Ishikawa (cell line): ENCODE measurements around the gene SEMA6B.

Experiments
- CEBPB ChIP-seq: IDR thresholded peaks from 2 replicates; pipeline ENCODE4 v1.6.1; 2012
- CREB1 ChIP-seq: IDR thresholded peaks from 2 replicates; pipeline ENCODE4 v1.6.1; 2012; ENCODE audit warnings: low read depth
- EGR1 ChIP-seq: IDR thresholded peaks from 2 replicates; pipeline ENCODE4 v1.6.1; 2012
- EP300 ChIP-seq: IDR thresholded peaks from 2 replicates; pipeline ENCODE4 v1.6.1; 2012; ENCODE audit warnings: borderline replicate concordance
- FOXM1 ChIP-seq: IDR thresholded peaks from 2 replicates; pipeline ENCODE4 v1.6.1; 2012; ENCODE audit warnings: low read depth, borderline replicate concordance
- NFIC ChIP-seq: IDR thresholded peaks from 2 replicates; pipeline ENCODE4 v1.6.1; 2012
- RAD21 ChIP-seq: IDR thresholded peaks from 2 replicates; pipeline ENCODE4 v1.6.1; 2012; ENCODE audit warnings: low read depth
- TAF1 ChIP-seq: IDR thresholded peaks from 2 replicates; pipeline ENCODE4 v1.6.1; 2012; ENCODE audit warnings: low read depth, mild to moderate bottlenecking
- TCF12 ChIP-seq: IDR thresholded peaks from 2 replicates; pipeline ENCODE4 v1.6.1; 2012; ENCODE audit warnings: low read depth
- TEAD4 ChIP-seq: IDR thresholded peaks from 2 replicates; pipeline ENCODE4 v1.6.1; 2012
- YY1 ChIP-seq: IDR thresholded peaks from 2 replicates; pipeline ENCODE4 v1.6.1; 2012; ENCODE audit warnings: low read depth
- ZBTB7A ChIP-seq: IDR thresholded peaks from 2 replicates; pipeline ENCODE4 v1.6.1; 2012; ENCODE audit warnings: low read depth
- TF ChIP-seq, protein P1 (sequence below): IDR thresholded peaks from 2 replicates; pipeline ENCODE4 v1.6.1; 2012
- TF ChIP-seq, protein P2 (sequence below): IDR thresholded peaks from 2 replicates; pipeline ENCODE4 v1.6.1; 2012
- TF ChIP-seq, protein P3 (sequence below): IDR thresholded peaks from 2 replicates; pipeline ENCODE4 v1.6.1; 2012; ENCODE audit warnings: low read depth, mild to moderate bottlenecking

SEMA6B gene

DNA sequence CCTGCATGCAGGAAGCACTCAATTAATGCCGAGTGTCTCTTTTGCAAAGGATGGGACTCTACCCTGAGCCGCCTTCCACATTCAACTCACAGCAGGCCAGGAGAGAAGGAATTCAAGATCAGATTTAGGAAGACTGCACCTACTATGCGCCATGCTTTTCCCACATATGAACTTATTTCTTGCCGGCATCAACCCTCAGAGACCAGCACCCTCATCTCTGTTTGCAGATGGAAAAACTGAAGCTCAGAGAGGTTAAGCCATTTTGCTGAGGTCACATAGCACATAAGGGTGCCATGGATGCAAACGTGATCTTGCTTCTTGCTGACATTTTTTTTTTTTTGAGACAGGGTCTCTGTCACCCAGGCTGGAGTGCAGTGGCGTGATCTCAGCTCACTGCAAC, 14.2 kb upstream of the SEMA6B start:
- TF ChIP-seq, protein P1, sequence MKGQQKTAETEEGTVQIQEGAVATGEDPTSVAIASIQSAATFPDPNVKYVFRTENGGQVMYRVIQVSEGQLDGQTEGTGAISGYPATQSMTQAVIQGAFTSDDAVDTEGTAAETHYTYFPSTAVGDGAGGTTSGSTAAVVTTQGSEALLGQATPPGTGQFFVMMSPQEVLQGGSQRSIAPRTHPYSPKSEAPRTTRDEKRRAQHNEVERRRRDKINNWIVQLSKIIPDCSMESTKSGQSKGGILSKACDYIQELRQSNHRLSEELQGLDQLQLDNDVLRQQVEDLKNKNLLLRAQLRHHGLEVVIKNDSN, result no peak
- TF ChIP-seq FOXM1, result no peak
- no peak for TF ChIP-seq NFIC

DNA sequence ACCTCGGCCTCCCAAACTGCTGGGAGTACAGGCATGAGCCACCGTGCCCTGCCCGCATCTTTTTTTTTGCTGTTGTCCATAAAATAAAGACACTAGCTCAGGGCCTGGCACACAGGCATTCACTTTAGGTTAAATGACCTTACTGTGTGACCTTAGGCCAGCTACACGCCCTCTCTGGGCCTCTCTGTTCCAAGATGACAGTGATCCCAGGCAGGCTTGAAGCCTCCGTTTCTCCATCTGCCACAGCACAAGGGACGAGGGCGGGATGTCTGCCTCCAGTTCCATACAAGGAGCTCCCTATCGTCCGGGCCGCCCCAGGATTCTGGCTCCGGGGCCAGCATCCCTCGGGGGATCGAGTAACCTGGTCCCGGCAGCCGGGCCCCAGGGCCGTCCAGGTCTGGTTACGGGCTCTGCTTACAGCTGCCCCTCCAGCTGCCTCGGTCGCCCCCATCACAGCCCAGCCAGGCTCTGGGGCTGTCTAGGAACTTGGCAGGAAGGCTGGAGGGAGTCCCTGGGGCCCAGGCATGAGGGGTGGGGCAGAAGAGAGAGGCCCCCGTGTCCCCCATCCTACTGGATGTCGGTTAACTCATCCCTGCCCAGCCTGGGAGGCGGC, 11.9 kb upstream of the SEMA6B start:
- TF ChIP-seq TEAD4, result no peak
- TF ChIP-seq, protein P2, sequence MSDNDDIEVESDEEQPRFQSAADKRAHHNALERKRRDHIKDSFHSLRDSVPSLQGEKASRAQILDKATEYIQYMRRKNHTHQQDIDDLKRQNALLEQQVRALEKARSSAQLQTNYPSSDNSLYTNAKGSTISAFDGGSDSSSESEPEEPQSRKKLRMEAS, result no peak

DNA sequence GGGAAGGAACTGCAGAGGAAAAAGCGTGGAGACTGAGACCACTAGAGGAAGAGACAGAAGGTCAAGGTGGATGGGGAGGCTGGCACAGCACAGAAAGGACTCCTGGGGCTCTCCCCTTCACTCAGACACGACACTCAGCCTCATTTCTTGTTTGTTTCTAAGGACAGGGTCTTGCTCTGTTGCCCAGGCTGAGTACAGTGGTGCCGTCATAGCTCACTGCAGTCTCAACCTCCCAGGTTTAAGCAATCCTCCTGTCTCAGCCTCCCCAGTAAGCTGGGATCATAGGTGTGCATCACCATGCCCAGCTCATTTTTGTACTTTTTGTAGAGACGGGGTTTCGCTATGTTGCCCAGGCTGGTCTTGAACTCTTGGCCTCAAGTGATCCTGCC, 11.4 kb upstream of the SEMA6B start:
- no peak for TF ChIP-seq RAD21
- TF ChIP-seq NFIC, result no peak
- TF ChIP-seq, protein P2, result no peak
- TF ChIP-seq TEAD4, result no peak
- no peak for TF ChIP-seq ZBTB7A
- TF ChIP-seq, protein P1, result no peak
- TF ChIP-seq CEBPB, result no peak
- TF ChIP-seq TCF12, result no peak
- TF ChIP-seq FOXM1, result no peak
- no peak for TF ChIP-seq YY1
- TF ChIP-seq EGR1, result no peak
- no peak for TF ChIP-seq EP300
- TF ChIP-seq, protein P3, sequence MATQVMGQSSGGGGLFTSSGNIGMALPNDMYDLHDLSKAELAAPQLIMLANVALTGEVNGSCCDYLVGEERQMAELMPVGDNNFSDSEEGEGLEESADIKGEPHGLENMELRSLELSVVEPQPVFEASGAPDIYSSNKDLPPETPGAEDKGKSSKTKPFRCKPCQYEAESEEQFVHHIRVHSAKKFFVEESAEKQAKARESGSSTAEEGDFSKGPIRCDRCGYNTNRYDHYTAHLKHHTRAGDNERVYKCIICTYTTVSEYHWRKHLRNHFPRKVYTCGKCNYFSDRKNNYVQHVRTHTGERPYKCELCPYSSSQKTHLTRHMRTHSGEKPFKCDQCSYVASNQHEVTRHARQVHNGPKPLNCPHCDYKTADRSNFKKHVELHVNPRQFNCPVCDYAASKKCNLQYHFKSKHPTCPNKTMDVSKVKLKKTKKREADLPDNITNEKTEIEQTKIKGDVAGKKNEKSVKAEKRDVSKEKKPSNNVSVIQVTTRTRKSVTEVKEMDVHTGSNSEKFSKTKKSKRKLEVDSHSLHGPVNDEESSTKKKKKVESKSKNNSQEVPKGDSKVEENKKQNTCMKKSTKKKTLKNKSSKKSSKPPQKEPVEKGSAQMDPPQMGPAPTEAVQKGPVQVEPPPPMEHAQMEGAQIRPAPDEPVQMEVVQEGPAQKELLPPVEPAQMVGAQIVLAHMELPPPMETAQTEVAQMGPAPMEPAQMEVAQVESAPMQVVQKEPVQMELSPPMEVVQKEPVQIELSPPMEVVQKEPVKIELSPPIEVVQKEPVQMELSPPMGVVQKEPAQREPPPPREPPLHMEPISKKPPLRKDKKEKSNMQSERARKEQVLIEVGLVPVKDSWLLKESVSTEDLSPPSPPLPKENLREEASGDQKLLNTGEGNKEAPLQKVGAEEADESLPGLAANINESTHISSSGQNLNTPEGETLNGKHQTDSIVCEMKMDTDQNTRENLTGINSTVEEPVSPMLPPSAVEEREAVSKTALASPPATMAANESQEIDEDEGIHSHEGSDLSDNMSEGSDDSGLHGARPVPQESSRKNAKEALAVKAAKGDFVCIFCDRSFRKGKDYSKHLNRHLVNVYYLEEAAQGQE, result no peak
- TF ChIP-seq TAF1, result no peak
- TF ChIP-seq CREB1, result no peak

DNA sequence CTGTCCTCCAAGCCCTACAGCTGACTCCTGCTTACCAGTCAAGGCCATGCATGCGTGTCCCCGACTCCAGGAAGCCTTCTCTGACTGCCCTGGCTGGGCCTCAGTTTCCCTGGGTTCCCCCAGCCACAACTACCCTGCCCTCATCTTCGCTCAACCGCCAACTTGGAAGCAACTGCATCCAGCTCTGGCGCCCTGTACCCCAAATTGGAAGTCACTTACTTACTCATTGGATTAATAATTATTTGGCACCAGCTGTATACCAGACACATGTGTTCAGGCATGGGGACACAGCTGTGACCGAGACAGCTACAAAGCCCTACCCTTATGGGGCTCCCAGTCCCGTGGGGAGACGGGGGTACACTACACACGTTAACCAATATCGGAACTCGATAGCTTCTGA, 10.9 kb upstream of the SEMA6B start:
- no peak for TF ChIP-seq FOXM1

DNA sequence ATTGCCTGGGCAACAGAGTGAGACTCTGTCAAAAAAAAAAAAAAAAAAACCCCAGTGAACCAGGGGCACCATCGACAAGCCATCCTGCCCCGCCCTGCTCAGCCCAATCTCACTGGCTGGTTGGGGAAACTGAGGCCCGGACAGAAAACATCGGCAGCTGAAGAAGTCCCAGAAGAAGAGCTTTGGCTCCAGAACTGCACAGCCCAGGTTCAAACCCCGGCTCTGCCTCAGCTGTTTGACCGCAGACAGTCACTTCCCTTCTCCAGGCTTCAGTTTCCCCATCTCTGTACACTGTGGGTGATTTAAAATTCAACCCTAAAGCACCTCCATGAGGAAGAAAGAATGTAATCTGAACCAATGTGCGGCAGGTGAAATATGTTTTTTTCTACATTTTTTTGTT, 9.4 kb upstream of the SEMA6B start:
- TF ChIP-seq EP300 (no peak), YY1 (no peak), TEAD4 (no peak), ZBTB7A (no peak), FOXM1 (no peak), EGR1 (no peak), RAD21 (no peak)
- TF ChIP-seq, protein P1, result no peak
- TF ChIP-seq, protein P2, result no peak
- TF ChIP-seq, protein P3, result no peak

DNA sequence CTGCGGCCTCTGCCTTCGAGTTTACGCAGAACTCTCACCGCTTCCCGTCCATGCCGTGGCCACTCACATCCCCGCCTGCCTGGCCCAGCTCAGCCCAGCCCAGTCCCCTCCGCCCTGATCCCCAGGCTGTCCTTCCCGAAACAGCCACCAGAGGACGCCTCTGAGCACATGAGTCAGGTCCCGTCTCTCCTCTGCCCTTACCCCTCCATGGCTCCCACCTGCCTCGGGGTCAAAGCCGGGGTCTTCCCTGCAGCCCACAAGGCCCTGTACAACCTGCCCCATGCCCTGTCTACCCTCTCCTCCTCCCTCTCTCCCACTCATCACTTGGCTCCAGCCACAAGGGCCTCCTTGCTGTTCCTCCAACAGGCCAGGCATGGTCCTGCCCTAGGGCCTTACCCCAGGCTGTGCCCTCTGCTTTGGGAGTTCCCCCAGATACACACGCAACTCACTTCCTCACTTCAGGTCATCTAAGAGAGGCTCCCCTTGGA, 8.1 kb upstream of the SEMA6B start:
- TF ChIP-seq EGR1 (no peak), TCF12 (no peak), TAF1 (no peak), RAD21 (peak; percentile 41; the same call in 1 of the 2 replicates)
- TF ChIP-seq, protein P3, result no peak
